ENCODE measurements around the gene PCNX2. TPM values are rescaled to one million over a fixed set of nuclear protein-coding genes. Genes with fewer than 3 reads are reported as not detected.

PCNX2 gene
- polyA plus RNA-seq, 1 donor (not counting 4 experiments of a cell fraction or from before 2014, with no cell fraction given) = 18.0 TPM

DNA sequence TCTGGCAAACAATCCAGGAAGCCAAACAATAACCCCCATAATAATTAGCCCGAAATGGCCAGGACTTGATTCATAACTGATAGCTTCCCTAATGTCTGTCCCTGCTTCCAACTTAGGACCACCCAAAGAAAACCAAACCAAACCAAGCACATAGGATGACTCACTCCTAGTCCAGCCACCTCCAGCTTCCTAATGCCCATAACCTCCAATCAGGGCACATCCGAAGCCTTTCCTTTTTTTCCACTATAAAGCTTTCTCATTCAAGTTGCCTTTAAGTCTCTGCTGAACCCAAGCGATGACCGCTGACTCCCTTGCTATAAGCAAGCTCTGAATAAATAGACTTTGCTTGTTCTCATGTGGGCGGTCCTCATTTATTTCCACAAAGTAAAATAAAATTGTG is 40.4 kb downstream of the PCNX2 start:
- Histone ChIP-seq H3K9ac (ENCODE audit: control insufficient read depth, extremely low read depth, insufficient read depth, low read length) (no peak overlapping the region), H3K9me3 (ENCODE audit: control insufficient read depth, low read depth, low read length) (no peaks in the 10 kb centered on the region), H3K27me3 (ENCODE audit: control insufficient read depth, extremely low read depth, insufficient read depth, low read length) (no peaks in the 10 kb centered on the region), H3K4me1 (ENCODE audit: control insufficient read depth, extremely low read depth, insufficient read depth, low read length) (no peaks in the 10 kb centered on the region), H2AFZ (ENCODE audit: control insufficient read depth, low read length) (no peak overlapping the region), H3K79me2 (ENCODE audit: control insufficient read depth, insufficient read depth, low read length) (peaks cover 2% of the 10 kb centered on the region), H3K4me3 (ENCODE audit: control insufficient read depth in 2 of 3, extremely low read depth in 1 of 3, insufficient read depth in 2 of 3, low read depth in 1 of 3, low read length in 3 of 3) (no peak overlapping the region), H3K36me3 (ENCODE audit: control insufficient read depth in 2 of 2, extremely low read depth in 1 of 2, insufficient read depth in 2 of 2, low read length in 2 of 2) (peaks cover 13 to 24% of the 10 kb centered on the region in 2 experiments), H3K9me1 (ENCODE audit: control insufficient read depth, extremely low read depth, insufficient read depth, low read length) (no peaks in the 10 kb centered on the region), H3K4me2 (ENCODE audit: control insufficient read depth, extremely low read depth, insufficient read depth, low read depth, low read length) (no peak overlapping the region), H3K27ac (ENCODE audit: control insufficient read depth, insufficient read depth, low read length) (no peak overlapping the region), H4K20me1 (ENCODE audit: control insufficient read depth, extremely low read depth, insufficient read depth, low read length) (no peaks in the 10 kb centered on the region)
- FAIRE-seq (no peak), DNase-seq (ENCODE audit: low read depth, low spot score) (no peak)
- no peak for TF ChIP-seq EZH2 (IDR thresholded peaks at IDR 0.05; ENCODE audit: low read length)
- TF ChIP-seq, protein P1, sequence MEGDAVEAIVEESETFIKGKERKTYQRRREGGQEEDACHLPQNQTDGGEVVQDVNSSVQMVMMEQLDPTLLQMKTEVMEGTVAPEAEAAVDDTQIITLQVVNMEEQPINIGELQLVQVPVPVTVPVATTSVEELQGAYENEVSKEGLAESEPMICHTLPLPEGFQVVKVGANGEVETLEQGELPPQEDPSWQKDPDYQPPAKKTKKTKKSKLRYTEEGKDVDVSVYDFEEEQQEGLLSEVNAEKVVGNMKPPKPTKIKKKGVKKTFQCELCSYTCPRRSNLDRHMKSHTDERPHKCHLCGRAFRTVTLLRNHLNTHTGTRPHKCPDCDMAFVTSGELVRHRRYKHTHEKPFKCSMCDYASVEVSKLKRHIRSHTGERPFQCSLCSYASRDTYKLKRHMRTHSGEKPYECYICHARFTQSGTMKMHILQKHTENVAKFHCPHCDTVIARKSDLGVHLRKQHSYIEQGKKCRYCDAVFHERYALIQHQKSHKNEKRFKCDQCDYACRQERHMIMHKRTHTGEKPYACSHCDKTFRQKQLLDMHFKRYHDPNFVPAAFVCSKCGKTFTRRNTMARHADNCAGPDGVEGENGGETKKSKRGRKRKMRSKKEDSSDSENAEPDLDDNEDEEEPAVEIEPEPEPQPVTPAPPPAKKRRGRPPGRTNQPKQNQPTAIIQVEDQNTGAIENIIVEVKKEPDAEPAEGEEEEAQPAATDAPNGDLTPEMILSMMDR (optimal IDR thresholded peaks at IDR 0.05 in 1 of 3, IDR thresholded peaks at IDR 0.05 in 1 of 3, conservative IDR thresholded peaks at IDR 0.05 in 1 of 3; ENCODE audit: extremely low read depth in 1 of 3, insufficient read depth in 2 of 3, low read length in 3 of 3) = no peak
- dilution Hi-C loops (cut with MboI; ENCODE audit: extremely low pct_ligation_motif_present, low sequenced_read_pairs) = no loop called here

DNA sequence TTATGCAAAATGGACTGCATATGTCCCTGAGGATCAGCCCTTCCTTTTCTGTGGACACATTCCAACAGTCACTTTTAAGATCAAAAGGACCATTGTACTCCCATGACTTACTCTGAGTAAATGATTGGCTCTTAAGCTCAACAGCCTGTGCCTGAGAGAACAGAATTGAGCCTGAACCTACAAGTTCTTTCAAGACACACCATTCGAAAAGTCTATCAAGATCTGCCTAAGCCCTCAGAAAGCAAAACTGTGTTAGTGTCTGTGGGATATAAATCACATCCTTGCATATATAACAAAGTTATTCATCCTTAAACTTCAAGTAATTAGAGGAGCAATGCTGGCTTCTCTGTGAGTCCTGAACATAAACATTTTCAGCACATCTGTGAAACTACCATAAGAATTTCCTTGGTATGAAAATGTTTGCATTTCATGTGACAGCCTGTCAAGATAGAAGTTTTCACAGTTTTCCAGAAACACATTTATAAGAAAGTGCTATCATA is 41.6 kb downstream of the PCNX2 start:
- Histone ChIP-seq H3K4me3 (ENCODE audit: control insufficient read depth in 2 of 3, extremely low read depth in 1 of 3, insufficient read depth in 2 of 3, low read depth in 1 of 3, low read length in 3 of 3) (no peak overlapping the region), H3K36me3 (ENCODE audit: control insufficient read depth in 2 of 2, extremely low read depth in 1 of 2, insufficient read depth in 2 of 2, low read length in 2 of 2) (peaks cover 13 to 26% of the 10 kb centered on the region in 2 experiments), H4K20me1 (ENCODE audit: control insufficient read depth, extremely low read depth, insufficient read depth, low read length) (no peaks in the 10 kb centered on the region), H3K4me1 (ENCODE audit: control insufficient read depth, extremely low read depth, insufficient read depth, low read length) (no peaks in the 10 kb centered on the region), H3K4me2 (ENCODE audit: control insufficient read depth, extremely low read depth, insufficient read depth, low read depth, low read length) (no peak overlapping the region), H3K79me2 (ENCODE audit: control insufficient read depth, insufficient read depth, low read length) (peaks cover 2% of the 10 kb centered on the region), H3K9me3 (ENCODE audit: control insufficient read depth, low read depth, low read length) (no peaks in the 10 kb centered on the region), H3K27ac (ENCODE audit: control insufficient read depth, insufficient read depth, low read length) (no peak overlapping the region), H3K9ac (ENCODE audit: control insufficient read depth, extremely low read depth, insufficient read depth, low read length) (no peak overlapping the region), H3K9me1 (ENCODE audit: control insufficient read depth, extremely low read depth, insufficient read depth, low read length) (no peaks in the 10 kb centered on the region), H3K27me3 (ENCODE audit: control insufficient read depth, extremely low read depth, insufficient read depth, low read length) (no peaks in the 10 kb centered on the region), H2AFZ (ENCODE audit: control insufficient read depth, low read length) (no peak overlapping the region)
- dilution Hi-C loops (cut with MboI; ENCODE audit: extremely low pct_ligation_motif_present, low sequenced_read_pairs) = no loop called here
- FAIRE-seq (no peak), DNase-seq (ENCODE audit: low read depth, low spot score) (no peak)
- no peak for TF ChIP-seq EZH2 (IDR thresholded peaks at IDR 0.05; ENCODE audit: low read length)
- TF ChIP-seq, protein P1 (optimal IDR thresholded peaks at IDR 0.05 in 1 of 3, IDR thresholded peaks at IDR 0.05 in 1 of 3, conservative IDR thresholded peaks at IDR 0.05 in 1 of 3; ENCODE audit: extremely low read depth in 1 of 3, insufficient read depth in 2 of 3, low read length in 3 of 3) = no peak
